H1 (cell line): ENCODE data around the gene OR2V2.
"Not testable (repeated sequence)": the region's sequence is repeated elsewhere in the genome, so short reads cannot be mapped to it uniquely, and the experiment has no call there.

Experiments
- CTCF ChIP-seq, 3 experiments: IDR thresholded peaks; 1 replicate in 2 of 3; 2 replicates in 1 of 3; pipeline versions ENCODE4 v1.5.1 to v1.6.1; 2011; ENCODE audit warnings: low read length in 3 of 3, mild to moderate bottlenecking in 3 of 3, inconsistent platforms in 2 of 3, low read depth in 1 of 3, moderate library complexity in 1 of 3; ENCODE audit not compliant: insufficient read depth in 1 of 3; ENCODE audit errors: control extremely low read depth in 1 of 3
- SRF ChIP-seq: IDR thresholded peaks from 2 replicates; pipeline ENCODE4 v1.6.1; 2011; ENCODE audit warnings: mild to moderate bottlenecking, low read depth, low read length, moderate library complexity
- YY1 ChIP-seq: IDR thresholded peaks from 2 replicates; pipeline ENCODE4 v1.6.1; 2011; ENCODE audit warnings: low read depth, mild to moderate bottlenecking, low read length

GRCh38 chr5:181146927-181147636 is at the start of gene OR2V2:
- TF ChIP-seq YY1; SRF; CTCF (IDR thresholded peaks at IDR 0.05; ENCODE audit: control extremely low read depth in 1 of 3, insufficient read depth in 1 of 3, low read depth in 1 of 3, low read length in 3 of 3): not testable (repeated sequence)
